Liver (tissue), 2 donors: Measurements from ENCODE around the gene CLDN15.

Experiments used
- CTCF ChIP-seq: fragments of 150-350 bp; IDR thresholded peaks from 2 replicates; pipeline ENCODE4 v1.5.1; 2017; ENCODE audit warnings: improper control_type of control experiment, low read depth, low read length; ENCODE audit not compliant: missing input control
- MAX ChIP-seq: IDR thresholded peaks from 2 replicates; pipeline ENCODE4 v1.6.1; 2016; ENCODE audit warnings: antibody characterized with exemption
- TF ChIP-seq, protein P1 (sequence below): IDR thresholded peaks from 2 replicates; pipeline ENCODE4 v1.6.1; 2016; ENCODE audit warnings: antibody characterized with exemption, mild to moderate bottlenecking
- donor health status: healthy.

- TF ChIP-seq CTCF (no peak), MAX (peak; percentile 43)
- TF ChIP-seq, protein P1, sequence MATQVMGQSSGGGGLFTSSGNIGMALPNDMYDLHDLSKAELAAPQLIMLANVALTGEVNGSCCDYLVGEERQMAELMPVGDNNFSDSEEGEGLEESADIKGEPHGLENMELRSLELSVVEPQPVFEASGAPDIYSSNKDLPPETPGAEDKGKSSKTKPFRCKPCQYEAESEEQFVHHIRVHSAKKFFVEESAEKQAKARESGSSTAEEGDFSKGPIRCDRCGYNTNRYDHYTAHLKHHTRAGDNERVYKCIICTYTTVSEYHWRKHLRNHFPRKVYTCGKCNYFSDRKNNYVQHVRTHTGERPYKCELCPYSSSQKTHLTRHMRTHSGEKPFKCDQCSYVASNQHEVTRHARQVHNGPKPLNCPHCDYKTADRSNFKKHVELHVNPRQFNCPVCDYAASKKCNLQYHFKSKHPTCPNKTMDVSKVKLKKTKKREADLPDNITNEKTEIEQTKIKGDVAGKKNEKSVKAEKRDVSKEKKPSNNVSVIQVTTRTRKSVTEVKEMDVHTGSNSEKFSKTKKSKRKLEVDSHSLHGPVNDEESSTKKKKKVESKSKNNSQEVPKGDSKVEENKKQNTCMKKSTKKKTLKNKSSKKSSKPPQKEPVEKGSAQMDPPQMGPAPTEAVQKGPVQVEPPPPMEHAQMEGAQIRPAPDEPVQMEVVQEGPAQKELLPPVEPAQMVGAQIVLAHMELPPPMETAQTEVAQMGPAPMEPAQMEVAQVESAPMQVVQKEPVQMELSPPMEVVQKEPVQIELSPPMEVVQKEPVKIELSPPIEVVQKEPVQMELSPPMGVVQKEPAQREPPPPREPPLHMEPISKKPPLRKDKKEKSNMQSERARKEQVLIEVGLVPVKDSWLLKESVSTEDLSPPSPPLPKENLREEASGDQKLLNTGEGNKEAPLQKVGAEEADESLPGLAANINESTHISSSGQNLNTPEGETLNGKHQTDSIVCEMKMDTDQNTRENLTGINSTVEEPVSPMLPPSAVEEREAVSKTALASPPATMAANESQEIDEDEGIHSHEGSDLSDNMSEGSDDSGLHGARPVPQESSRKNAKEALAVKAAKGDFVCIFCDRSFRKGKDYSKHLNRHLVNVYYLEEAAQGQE, result peak; percentile 50
Observed at GRCh38 chr7:101251871-101252659, 14.5 kb upstream of the CLDN15 start.
